ENCODE measurements around the gene PLK3. TPM values are rescaled to one million over a fixed set of nuclear protein-coding genes. Genes with fewer than 3 reads are reported as not detected.
"Not testable (repeated sequence)": the region's sequence is repeated elsewhere in the genome, so short reads cannot be mapped to it uniquely, and the experiment has no call there.

PLK3 gene
- total RNA-seq, 2 donors from 2014 or later, result 8.1 to 10.4 TPM

GRCh38 chr1:44835738-44836675 is 35.8 kb downstream of the PLK3 start:
- intact Hi-C loops (cut with DNase I, micrococcal nuclease), result loop anchor here in 1 of 2 donors (10.0 kb wide), 1 partner anchor 51 kb away; the partner anchor contains the start of gene BEST4
- peak; percentile 90 for ATAC-seq
- DNase-seq, result peak; percentile 82 to 94

GRCh38 chr1:44838294-44838693 is 38.1 kb downstream of the PLK3 start:
- not testable (repeated sequence) for DNase-seq, ATAC-seq
- intact Hi-C loops (cut with DNase I, micrococcal nuclease), result loop anchor here in 1 of 2 donors (10.0 kb wide), 1 partner anchor 53 kb away; the partner anchor contains the start of gene BEST4

DNA sequence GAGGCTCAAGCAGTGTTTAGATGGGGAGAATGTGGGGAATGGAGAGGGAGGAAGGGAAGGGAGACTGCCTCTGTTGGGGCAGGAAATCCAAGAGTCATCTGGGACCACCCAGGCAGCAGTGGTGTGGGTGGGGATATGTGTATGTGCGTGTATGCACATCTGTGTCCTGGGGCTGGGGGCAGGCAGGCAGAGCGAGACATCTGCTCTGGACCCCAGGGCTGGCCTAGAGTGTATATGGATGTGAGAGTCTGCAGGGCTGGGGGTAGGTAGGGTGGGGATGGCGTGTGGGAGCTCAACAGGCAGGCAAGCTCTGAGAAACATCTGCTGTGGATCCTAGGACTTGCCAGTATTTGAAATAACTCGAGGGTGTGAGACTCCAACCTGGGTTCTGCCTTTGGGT is 39.4 kb downstream of the PLK3 start:
- ATAC-seq (no peak), DNase-seq (no peak)
- intact Hi-C loops (cut with DNase I, micrococcal nuclease), result loop anchor here in 1 of 2 donors (10.0 kb wide), 1 partner anchor 55 kb away; the partner anchor contains the start of gene BEST4

DNA sequence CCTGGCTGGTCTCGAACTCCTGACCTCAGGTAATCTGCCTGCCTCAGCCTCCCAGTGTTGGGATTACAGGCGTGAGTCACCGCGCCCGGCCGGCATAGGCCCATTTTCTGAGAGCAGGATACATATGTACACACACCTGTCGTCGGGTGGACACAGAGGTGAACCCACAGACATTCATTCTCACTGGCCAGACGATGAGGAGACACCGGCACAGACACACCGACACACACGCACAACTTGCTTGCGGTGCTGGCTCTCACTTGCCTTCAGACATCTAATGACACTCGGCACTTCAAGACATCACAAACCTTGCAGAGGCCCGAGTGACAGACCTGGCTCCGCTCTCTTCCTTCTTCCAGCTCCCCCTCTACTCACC is 42.3 kb downstream of the PLK3 start:
- intact Hi-C loops (cut with DNase I, micrococcal nuclease), result no loop called here

DNA sequence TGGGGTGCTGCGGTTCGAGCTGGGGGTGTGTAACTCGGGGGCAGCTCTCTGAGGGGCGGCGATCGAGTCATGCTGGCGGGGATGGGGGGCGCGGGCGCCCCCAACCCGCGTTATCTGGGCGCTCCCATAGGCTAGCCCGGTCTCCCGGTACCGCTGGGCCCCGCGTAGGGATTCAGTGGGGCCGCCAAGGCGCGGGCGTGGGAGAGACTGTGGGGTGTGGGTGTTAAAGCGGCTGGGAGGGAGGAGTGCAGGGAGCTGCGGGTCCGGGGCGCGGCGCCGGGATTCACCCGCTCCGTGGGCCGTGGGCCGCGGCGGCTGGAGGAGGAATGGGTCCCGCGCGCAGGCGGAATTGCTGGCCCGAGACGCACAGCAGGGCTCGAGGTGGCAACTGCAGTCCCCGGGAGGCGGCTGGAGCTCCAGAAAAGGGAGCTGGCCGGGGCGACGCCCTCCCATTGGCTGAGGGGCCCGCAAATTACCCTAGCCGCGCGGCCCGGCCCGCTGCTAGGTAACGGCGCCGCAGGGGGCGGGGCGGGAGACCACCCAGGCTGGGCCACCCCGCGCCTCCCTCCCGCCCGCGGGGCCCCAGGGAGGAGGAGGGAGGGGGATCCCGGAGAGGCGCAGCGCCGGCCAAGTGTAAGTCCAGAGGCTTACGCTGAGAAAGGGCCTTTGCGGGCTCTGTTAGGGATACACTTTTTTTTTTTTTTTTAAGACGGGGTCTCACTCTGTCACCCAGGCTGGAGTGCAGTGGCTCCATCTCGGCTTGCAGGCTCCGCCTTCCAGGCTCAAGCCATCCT is 42.9 kb downstream of the PLK3 start, which contains the start of gene PTCH2:
Gene PTCH2, minus strand, starts transcription at position 392 of the 794 bp plus-strand sequence. Its CDS starts 321 bp downstream, at position 71.
- peak; percentile 82 for ATAC-seq
- intact Hi-C loops (cut with DNase I, micrococcal nuclease), result no loop called here
- peak; percentile 66 to 69 for DNase-seq

More for the DNA sequence above, 42.3 kb downstream of the PLK3 start:
- peak; percentile 43 for ATAC-seq
- DNase-seq, result no peak

- DNase-seq, result no peak
- ATAC-seq, result no peak
- intact Hi-C loops (cut with DNase I, micrococcal nuclease), result no loop called here
Measured at GRCh38 chr1:44846985-44847384, 46.8 kb downstream of the PLK3 start.

- intact Hi-C loops (cut with DNase I, micrococcal nuclease), result no loop called here
- no peak for DNase-seq
- no peak for ATAC-seq
Measured at GRCh38 chr1:44847845-44848244, 47.7 kb downstream of the PLK3 start.

DNA sequence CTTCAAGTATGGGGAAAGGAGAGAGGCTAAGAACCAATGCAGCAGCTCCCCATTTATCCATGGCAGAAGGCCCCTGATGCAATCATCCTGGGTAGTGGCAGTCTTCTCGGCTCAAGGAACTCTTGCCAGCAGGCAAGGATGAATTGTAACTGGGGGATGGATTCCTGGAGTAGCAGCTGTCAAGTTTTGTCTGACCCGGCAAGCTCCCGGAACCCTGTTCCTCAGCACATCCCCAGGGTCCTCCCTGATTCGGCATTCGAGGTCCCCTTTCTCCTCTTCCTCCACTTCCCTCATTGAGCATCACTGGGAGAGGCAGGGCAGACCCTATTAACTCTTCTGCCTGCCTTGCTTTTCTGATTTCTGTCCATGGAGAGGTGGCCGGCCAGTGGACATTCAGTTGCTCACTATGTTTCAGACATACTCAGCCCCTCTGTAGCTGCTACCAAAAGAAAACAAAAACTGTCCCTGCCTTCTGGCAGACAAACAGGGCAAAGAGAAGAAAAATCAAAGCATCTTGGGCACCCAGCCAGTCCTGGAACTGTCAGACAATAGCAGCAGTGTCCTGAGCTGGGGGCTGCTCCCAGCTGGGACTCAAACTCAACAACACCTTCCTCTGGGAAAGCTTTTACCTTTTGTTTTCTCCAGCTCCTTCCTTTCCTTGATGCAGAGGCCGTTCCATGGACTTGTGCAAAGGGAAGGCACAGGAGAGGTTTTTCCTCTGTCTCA is 48.4 kb downstream of the PLK3 start:
- ATAC-seq (no peak), DNase-seq (no peak)
- intact Hi-C loops (cut with DNase I, micrococcal nuclease), result no loop called here

- intact Hi-C loops (cut with DNase I, micrococcal nuclease), result no loop called here
- DNase-seq (no peak), ATAC-seq (no peak)
Measured at GRCh38 chr1:44849575-44850132, 49.5 kb downstream of the PLK3 start.

DNA sequence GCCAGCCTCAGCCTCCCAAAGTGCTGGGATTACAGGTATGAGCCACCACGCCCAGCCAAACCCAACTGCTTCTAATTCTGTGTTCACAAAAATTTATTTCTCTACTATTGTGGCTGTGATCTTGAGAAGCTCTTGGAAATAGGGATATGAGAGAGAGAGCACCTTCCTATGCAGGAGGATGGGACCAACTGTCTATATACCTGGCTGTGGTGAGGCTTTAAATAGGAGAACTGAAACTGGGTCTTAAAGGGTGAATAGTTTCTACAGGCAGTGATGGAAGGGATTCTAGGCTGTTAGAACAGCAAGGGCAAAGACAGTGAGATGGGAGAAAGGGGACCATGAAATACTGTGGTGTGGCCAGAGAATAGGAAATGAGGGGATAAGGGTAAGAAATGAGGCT is 51.1 kb downstream of the PLK3 start:
- intact Hi-C loops (cut with DNase I, micrococcal nuclease), result no loop called here

GRCh38 chr1:44853201-44853600 is 53.0 kb downstream of the PLK3 start:
- intact Hi-C loops (cut with DNase I, micrococcal nuclease), result no loop called here
- DNase-seq (no peak), ATAC-seq (no peak)

More for the DNA sequence above, 51.1 kb downstream of the PLK3 start:
- no peak for ATAC-seq
- DNase-seq, result no peak

- no peak for ATAC-seq
- no peak for DNase-seq
- intact Hi-C loops (cut with DNase I, micrococcal nuclease), result no loop called here
Measured at GRCh38 chr1:44854970-44855369, 54.8 kb downstream of the PLK3 start.

Other genes with a start within 250 kb of the PLK3 start
- gene TMEM53, start 125.9 kb upstream of the PLK3 start, total RNA-seq, result 10 to 100 TPM; 31.3 to 35.7 TPM
- 1 to 10 TPM; 1.1 to 2.3 TPM for gene ARMH1, start 125.7 kb upstream of the PLK3 start, total RNA-seq
- not detected for gene RNU5D-1, start 69.2 kb upstream of the PLK3 start, total RNA-seq
- 1 to 10 TPM; 2.6 to 9.1 TPM for gene KIF2C, start 60.5 kb upstream of the PLK3 start, total RNA-seq
- 1,000 to 10,000 TPM; 1,280 to 1,342 TPM for gene RPS8, start 24.8 kb upstream of the PLK3 start, total RNA-seq
- gene BEST4, start 12.2 kb upstream of the PLK3 start, total RNA-seq, result 100 to 1,000 TPM; 113 to 120 TPM
- under 1 TPM; 0.40 to 0.47 TPM for gene DYNLT4, start 7.0 kb downstream of the PLK3 start, total RNA-seq
- 1 to 10 TPM; 2.4 to 2.9 TPM for gene BTBD19, start 8.1 kb downstream of the PLK3 start, total RNA-seq
- under 1 TPM; 0.34 to 0.47 TPM for gene PTCH2, start 42.9 kb downstream of the PLK3 start, total RNA-seq
- 10 to 100 TPM; 11.1 to 12.8 TPM for gene EIF2B3, start 186.2 kb downstream of the PLK3 start, total RNA-seq
- 100 to 1,000 TPM; 112 to 126 TPM for gene HECTD3, start 210.9 kb downstream of the PLK3 start, total RNA-seq
- 10 to 100 TPM; 45.4 to 46.4 TPM for gene UROD, start 211.9 kb downstream of the PLK3 start, total RNA-seq